BJ (cell line): ENCODE data around the gene LRIT1. TPM values are rescaled to one million over a fixed set of nuclear protein-coding genes. Genes with fewer than 3 reads are reported as not detected.

Experiments used
- CTCF ChIA-PET: fragments of 350-600 bp; formaldehyde crosslinking; extraction: SDS; loops from one replicate; lab custom pipeline; 2021; ENCODE audit warnings: antibody characterized with exemption, inconsistent platforms; lab: Yijun Ruan, JAX
- POLR2A ChIA-PET: fragments of 300-600 bp; sonication (Branson Sonifier 250); formaldehyde crosslinking; extraction: SDS; loops from one replicate; lab custom pipeline; 2021; ENCODE audit warnings: antibody characterized with exemption; lab: Charles Lee
- DNase-seq: peaks from one replicate; pipeline ENCODE4 v3.0.0-alpha.2; 2011; ENCODE audit warnings: low read depth
- H3K27me3 ChIP-seq: 2 replicates; pipeline ENCODE4 v1.6.0; 2011; ENCODE audit warnings: low read length; ENCODE audit not compliant: control insufficient read depth, insufficient read depth
- H3K36me3 ChIP-seq: 2 replicates; pipeline ENCODE4 v1.5.1; 2011; ENCODE audit warnings: low read length; ENCODE audit not compliant: control insufficient read depth, insufficient read depth
- H3K4me3 ChIP-seq: 2 replicates; pipeline ENCODE4 v1.5.1; 2011; ENCODE audit warnings: low read depth, mild to moderate bottlenecking, control low read depth, low read length
- polyA plus RNA-seq: library from polyadenylated mRNA; depleted of rRNA; stranded (reverse); fragments of >200 nt; gene quantifications from 2 replicates; pipeline ENCODE4 v1.2.3, GENCODE V29; 2011; rRNA removed
- TF ChIP-seq, protein P1 (sequence below): IDR thresholded peaks from 2 replicates; pipeline ENCODE4 v1.5.1; 2011; ENCODE audit warnings: low read depth, mild to moderate bottlenecking, control low read depth, inconsistent platforms, low read length, moderate library complexity; ENCODE audit not compliant: insufficient read depth

Gene LRIT1
- polyA plus RNA-seq, 1 experiment: not detected

DNA sequence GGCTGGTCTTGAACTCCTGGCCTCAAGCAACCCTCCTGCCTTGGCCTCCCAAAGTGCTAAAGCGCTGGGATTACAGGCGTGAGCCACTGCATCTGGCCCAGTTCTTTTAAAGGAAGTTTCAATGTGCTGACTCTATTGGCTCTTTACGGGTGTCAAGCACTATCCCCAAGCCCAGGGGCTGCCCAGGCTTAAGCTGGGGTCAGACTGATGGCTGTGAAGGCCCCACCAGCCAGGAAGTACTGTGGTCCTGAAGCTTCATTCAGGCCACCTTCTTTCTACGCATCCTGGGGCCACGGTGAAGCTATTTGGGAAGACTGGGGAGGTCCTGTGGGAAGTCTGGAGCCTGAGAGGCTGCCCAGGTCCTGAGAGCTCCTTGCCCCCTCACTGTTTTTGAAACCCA lies 59.7 kb downstream of the LRIT1 start:
- TF ChIP-seq, protein P1, sequence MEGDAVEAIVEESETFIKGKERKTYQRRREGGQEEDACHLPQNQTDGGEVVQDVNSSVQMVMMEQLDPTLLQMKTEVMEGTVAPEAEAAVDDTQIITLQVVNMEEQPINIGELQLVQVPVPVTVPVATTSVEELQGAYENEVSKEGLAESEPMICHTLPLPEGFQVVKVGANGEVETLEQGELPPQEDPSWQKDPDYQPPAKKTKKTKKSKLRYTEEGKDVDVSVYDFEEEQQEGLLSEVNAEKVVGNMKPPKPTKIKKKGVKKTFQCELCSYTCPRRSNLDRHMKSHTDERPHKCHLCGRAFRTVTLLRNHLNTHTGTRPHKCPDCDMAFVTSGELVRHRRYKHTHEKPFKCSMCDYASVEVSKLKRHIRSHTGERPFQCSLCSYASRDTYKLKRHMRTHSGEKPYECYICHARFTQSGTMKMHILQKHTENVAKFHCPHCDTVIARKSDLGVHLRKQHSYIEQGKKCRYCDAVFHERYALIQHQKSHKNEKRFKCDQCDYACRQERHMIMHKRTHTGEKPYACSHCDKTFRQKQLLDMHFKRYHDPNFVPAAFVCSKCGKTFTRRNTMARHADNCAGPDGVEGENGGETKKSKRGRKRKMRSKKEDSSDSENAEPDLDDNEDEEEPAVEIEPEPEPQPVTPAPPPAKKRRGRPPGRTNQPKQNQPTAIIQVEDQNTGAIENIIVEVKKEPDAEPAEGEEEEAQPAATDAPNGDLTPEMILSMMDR: no peak
- CTCF ChIA-PET: no interaction called here
- no peaks in the 10 kb centered on the region for H3K36me3 ChIP-seq

More for the DNA sequence above, 59.7 kb downstream of the LRIT1 start:
- Histone ChIP-seq H3K27me3 (no peaks in the 10 kb centered on the region), H3K4me3 (no peak overlapping the region)
- DNase-seq: no peak
- POLR2A ChIA-PET: no interaction called here

Other genes with a start within 250 kb of the LRIT1 start
- 204 and 256 TPM in 2 replicates for gene GHITM, start 102.0 kb downstream of the LRIT1 start, polyA plus RNA-seq
- gene GPR15LG, start 67.7 kb downstream of the LRIT1 start, polyA plus RNA-seq: not detected in 2 replicates
- not detected in 2 replicates for gene CDHR1, start 47.0 kb downstream of the LRIT1 start, polyA plus RNA-seq
- gene LRIT2, start 16.0 kb downstream of the LRIT1 start, polyA plus RNA-seq: not detected in 2 replicates
- gene RGR, start 3.5 kb upstream of the LRIT1 start, polyA plus RNA-seq: not detected in 2 replicates
- 28.7 and 29.5 TPM in 2 replicates for gene CCSER2, start 87.0 kb upstream of the LRIT1 start, polyA plus RNA-seq